ENCODE results near the gene APCDD1L. TPM values are rescaled to one million over a fixed set of nuclear protein-coding genes. Genes with fewer than 3 reads are reported as not detected.

The APCDD1L gene
- not detected for total RNA-seq

DNA sequence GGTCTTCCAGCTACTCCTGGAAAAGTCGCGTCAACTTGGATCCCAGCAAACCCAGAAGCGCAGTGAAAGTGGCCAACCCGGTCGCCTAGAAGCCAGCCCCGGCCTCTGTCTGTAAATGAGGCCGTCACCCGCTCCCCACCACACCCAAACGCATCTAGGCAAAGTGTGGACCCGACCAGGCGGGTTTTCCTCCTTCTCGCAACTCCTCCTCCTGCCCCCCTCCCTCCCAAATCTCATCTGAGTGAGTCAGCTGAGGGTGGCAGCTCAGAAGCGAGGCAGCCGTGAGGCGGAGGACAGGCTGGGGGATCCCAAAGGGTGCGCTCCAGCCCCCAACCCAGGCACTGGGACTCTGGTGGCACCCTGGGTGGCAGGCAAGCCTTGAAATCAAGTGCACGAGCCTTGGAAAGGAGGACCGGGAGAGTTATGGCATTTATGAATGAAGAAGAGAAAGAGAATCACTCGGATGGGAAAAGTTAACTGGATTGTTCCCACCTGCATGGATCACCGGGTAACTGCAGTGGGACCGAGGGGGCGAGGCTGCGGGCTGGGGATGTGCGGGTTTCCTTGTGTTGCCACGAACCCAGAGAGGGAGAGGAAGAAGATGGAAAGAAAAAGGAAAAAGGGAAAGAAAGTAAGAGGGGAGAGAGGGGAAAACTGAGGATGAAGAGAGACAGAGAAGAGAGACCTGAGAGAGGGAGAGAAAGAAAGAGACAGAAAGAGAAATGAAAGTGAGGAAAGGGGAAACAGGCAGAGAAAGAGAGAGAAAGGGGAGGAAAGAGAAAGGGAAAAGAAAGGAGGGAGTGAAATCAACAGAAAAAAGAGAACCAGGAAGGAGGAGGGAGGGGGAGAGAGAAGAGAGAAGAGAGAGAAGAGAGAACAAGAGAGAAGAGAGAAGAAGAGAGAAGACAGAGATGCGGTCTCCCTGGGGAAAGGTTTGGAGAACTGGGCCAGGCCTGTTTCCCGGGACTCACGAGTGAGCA lies at the start of gene APCDD1L:
Gene APCDD1L (minus strand): TSS at position 167 of the 980 bp plus-strand sequence. CDS start 692 bp downstream, outside the sequence.
- H3K27me3 Mint-ChIP-seq (ENCODE audit: low read depth) = peaks cover 49% of the 10 kb centered on the region
- H3K4me1 Mint-ChIP-seq (ENCODE audit: low read depth) = no peaks in the 10 kb centered on the region
- no peaks in the 10 kb centered on the region for H3K9me3 Mint-ChIP-seq
- ATAC-seq (no peak), DNase-seq (no peak)
- no peaks in the 10 kb centered on the region for H3K36me3 Mint-ChIP-seq (ENCODE audit: insufficient read depth)
- H3K4me3 Mint-ChIP-seq = no peak within 1 kb of the TSS

- Mint-ChIP-seq H3K36me3 (ENCODE audit: insufficient read depth) (no peaks in the 10 kb centered on the region), H3K4me3 (no peak overlapping the region), H3K9me3 (peaks cover 3% of the 10 kb centered on the region), H3K4me1 (ENCODE audit: low read depth) (no peaks in the 10 kb centered on the region), H3K27me3 (ENCODE audit: low read depth) (peaks cover 10% of the 10 kb centered on the region)
- DNase-seq (no peak), ATAC-seq (no peak)
Observed at GRCh38 chr20:58559368-58559729, 44.1 kb upstream of the APCDD1L start.

GRCh38 chr20:58558486-58559367 lies 43.5 kb upstream of the APCDD1L start:
- no peak for DNase-seq
- Mint-ChIP-seq H3K36me3 (ENCODE audit: insufficient read depth) (no peaks in the 10 kb centered on the region), H3K27me3 (ENCODE audit: low read depth) (peaks cover 11% of the 10 kb centered on the region), H3K9me3 (peaks cover 3% of the 10 kb centered on the region), H3K4me1 (ENCODE audit: low read depth) (no peaks in the 10 kb centered on the region), H3K4me3 (no peak overlapping the region)
- ATAC-seq = no peak

DNA sequence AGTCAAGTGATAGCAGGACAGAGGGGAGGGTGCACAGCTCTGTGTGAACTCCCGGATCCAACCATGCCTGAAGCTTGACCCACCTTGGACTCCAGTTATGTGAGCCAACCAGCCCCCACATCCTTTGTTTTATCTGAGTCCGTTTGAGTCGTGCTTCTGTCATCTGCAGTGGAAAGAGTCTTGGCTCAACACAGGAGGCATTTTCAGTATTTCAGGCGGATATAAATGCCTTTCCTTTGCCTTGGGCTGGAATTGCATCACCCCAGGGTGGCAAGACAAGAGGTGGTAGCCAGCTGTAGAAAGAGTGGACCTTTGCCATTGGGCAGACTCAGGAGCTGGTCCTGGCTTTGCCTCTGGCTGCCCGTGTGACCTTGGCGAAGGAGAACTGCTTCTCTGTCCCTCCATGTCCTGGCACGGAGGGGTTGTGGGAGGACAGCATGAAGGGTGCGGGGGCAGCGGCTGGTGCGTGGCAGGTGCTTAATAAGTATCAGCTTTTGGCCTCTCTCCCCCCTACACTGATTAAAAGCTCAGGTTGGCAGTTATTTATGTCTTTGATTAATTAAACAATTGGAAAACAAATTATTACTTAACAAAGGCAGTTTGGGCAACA lies 42.6 kb upstream of the APCDD1L start:
- Mint-ChIP-seq H3K9me3 (peaks cover 3% of the 10 kb centered on the region), H3K4me1 (ENCODE audit: low read depth) (no peaks in the 10 kb centered on the region), H3K36me3 (ENCODE audit: insufficient read depth) (no peaks in the 10 kb centered on the region), H3K27me3 (ENCODE audit: low read depth) (peaks cover 14% of the 10 kb centered on the region), H3K4me3 (no peak overlapping the region)
- no peak for ATAC-seq
- no peak for DNase-seq

DNA sequence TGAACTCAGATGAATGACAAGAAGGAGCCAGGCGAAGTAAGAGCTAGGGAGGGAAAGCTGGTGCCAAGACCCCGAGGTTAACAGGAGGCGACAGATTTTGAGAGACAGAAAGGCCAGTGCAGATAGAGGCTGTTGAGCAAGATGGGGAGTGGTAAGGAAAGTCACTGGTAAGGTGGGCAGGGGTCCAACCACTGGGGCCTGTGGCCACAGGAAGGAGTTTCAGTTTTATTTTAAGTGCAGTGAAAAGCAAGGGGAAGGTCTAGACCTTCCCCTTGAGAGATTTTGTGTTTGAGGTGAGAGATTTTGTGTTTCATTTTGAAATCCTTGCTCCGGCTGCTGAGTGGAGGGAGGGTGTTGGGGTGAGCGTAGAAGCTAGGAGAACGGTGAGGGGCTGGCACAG lies 41.8 kb upstream of the APCDD1L start:
- H3K4me1 Mint-ChIP-seq (ENCODE audit: low read depth) = no peaks in the 10 kb centered on the region
- ATAC-seq = no peak
- H3K9me3 Mint-ChIP-seq = peaks cover 3% of the 10 kb centered on the region

GRCh38 chr20:58555078-58555765 lies 40.0 kb upstream of the APCDD1L start:
- Mint-ChIP-seq H3K27me3 (ENCODE audit: low read depth) (peaks cover 18% of the 10 kb centered on the region), H3K4me3 (no peak overlapping the region), H3K9me3 (no peaks in the 10 kb centered on the region), H3K4me1 (ENCODE audit: low read depth) (no peaks in the 10 kb centered on the region), H3K36me3 (ENCODE audit: insufficient read depth) (no peaks in the 10 kb centered on the region)
- ATAC-seq (no peak), DNase-seq (no peak)

More for the DNA sequence above, 41.8 kb upstream of the APCDD1L start:
- H3K27me3 Mint-ChIP-seq (ENCODE audit: low read depth) = peaks cover 18% of the 10 kb centered on the region
- H3K36me3 Mint-ChIP-seq (ENCODE audit: insufficient read depth) = no peaks in the 10 kb centered on the region
- no peak overlapping the region for H3K4me3 Mint-ChIP-seq
- DNase-seq = no peak

DNA sequence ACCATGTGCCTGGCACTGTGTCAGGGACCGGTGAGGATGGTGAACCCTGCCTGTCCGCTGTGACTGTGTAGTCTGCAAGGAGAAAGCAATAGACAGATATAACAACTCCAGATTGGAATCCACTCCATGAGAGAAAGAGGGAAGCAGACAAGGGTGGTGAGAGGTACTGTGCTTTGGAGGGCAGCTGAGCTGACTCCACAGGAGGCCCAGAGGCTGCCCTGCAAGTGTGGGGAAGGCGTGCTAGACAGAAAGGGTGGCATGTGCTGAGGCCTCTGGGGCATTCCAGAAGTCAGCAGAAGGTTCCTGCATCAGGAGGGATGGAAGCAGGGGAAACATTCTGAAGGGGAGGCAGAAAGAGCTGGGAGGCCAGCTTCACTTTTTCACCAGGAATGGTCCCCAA lies 39.3 kb upstream of the APCDD1L start:
- no peaks in the 10 kb centered on the region for H3K9me3 Mint-ChIP-seq
- H3K4me1 Mint-ChIP-seq (ENCODE audit: low read depth) = no peaks in the 10 kb centered on the region
- H3K36me3 Mint-ChIP-seq (ENCODE audit: insufficient read depth) = no peaks in the 10 kb centered on the region
- H3K27me3 Mint-ChIP-seq (ENCODE audit: low read depth) = peaks cover 19% of the 10 kb centered on the region
- DNase-seq = no peak
- ATAC-seq = no peak
- no peak overlapping the region for H3K4me3 Mint-ChIP-seq

GRCh38 chr20:58553841-58554240 lies 38.6 kb upstream of the APCDD1L start:
- no peaks in the 10 kb centered on the region for H3K4me1 Mint-ChIP-seq (ENCODE audit: low read depth)
- DNase-seq (no peak), ATAC-seq (no peak)
- no peaks in the 10 kb centered on the region for H3K9me3 Mint-ChIP-seq
- H3K36me3 Mint-ChIP-seq (ENCODE audit: insufficient read depth) = no peaks in the 10 kb centered on the region
- no peak overlapping the region for H3K4me3 Mint-ChIP-seq
- peaks cover 19% of the 10 kb centered on the region for H3K27me3 Mint-ChIP-seq (ENCODE audit: low read depth)

- H3K4me1 Mint-ChIP-seq (ENCODE audit: low read depth) = no peaks in the 10 kb centered on the region
- DNase-seq = no peak
- no peaks in the 10 kb centered on the region for H3K9me3 Mint-ChIP-seq
- ATAC-seq = no peak
- no peak overlapping the region for H3K4me3 Mint-ChIP-seq
- no peaks in the 10 kb centered on the region for H3K36me3 Mint-ChIP-seq (ENCODE audit: insufficient read depth)
- H3K27me3 Mint-ChIP-seq (ENCODE audit: low read depth) = peaks cover 19% of the 10 kb centered on the region
Observed at GRCh38 chr20:58553166-58553696, 38.0 kb upstream of the APCDD1L start.

- no peak overlapping the region for H3K4me3 Mint-ChIP-seq
- peaks cover 19% of the 10 kb centered on the region for H3K27me3 Mint-ChIP-seq (ENCODE audit: low read depth)
- ATAC-seq (no peak), DNase-seq (no peak)
- H3K4me1 Mint-ChIP-seq (ENCODE audit: low read depth) = no peaks in the 10 kb centered on the region
- no peaks in the 10 kb centered on the region for H3K36me3 Mint-ChIP-seq (ENCODE audit: insufficient read depth)
- no peaks in the 10 kb centered on the region for H3K9me3 Mint-ChIP-seq
Observed at GRCh38 chr20:58552366-58552934, 37.3 kb upstream of the APCDD1L start.

DNA sequence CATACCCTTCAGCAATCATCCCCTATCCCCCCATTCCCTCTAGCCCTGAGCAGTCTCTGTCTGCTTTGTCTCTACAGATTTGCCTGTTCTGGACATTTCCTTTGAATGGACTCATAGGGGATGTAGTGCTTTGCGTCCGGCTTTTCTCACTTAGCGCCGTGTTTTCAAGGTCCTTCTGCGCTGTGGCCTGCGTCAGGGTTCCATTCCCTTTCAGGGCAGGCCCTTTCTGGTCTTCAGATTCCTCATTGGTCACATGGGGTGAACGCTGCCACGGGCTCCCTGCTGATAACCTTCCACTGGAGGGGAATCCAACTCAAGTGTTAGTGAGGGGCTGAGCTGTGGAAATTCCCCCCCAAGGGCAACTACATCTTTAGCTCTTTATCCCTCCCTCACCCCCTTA lies 36.4 kb upstream of the APCDD1L start:
- Mint-ChIP-seq H3K9me3 (no peaks in the 10 kb centered on the region), H3K27me3 (ENCODE audit: low read depth) (peaks cover 12% of the 10 kb centered on the region), H3K4me3 (no peak overlapping the region), H3K4me1 (ENCODE audit: low read depth) (no peaks in the 10 kb centered on the region), H3K36me3 (ENCODE audit: insufficient read depth) (no peaks in the 10 kb centered on the region)
- no peak for DNase-seq
- ATAC-seq = no peak

DNA sequence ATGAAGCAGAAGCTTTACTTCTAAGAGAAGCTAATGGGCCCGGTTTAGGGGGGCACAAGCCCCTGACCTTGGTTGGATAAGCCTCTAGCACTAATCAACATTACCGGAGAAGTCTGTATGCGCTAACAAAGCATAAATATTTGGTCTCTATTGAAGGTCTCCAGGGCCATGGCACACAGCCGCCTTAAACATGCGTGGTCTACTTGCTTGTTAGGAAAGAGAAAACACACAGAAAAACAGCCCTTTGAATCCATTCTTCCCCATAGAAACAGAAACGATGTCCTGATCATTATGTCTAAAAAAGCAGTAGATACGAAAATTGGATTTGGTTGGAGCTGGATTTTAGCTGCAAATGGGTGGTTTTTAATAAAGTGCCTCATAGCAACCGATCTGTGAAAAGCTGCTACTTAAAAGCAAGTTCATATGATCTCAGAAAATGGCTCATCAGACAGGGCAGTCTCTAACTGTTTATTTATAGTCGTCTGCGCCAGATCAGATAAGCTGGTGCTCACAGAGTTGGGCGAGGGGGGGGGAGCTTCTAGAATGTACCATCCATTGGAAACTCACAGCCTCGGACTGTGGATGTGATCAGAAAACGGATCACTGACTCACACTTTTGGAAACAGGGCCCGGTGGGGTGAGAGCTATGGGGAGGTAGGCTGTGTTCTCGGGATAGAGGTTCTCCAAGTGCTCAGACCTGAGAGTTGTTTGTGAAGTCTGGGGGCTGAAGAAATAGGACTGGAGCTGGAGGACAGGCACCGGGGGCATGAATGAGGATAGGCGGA lies 35.3 kb upstream of the APCDD1L start:
- Mint-ChIP-seq H3K27me3 (ENCODE audit: low read depth) (peaks cover 12% of the 10 kb centered on the region), H3K36me3 (ENCODE audit: insufficient read depth) (no peaks in the 10 kb centered on the region), H3K4me3 (no peak overlapping the region), H3K9me3 (no peaks in the 10 kb centered on the region), H3K4me1 (ENCODE audit: low read depth) (no peaks in the 10 kb centered on the region)
- DNase-seq (no peak), ATAC-seq (no peak)
